ENCODE data around the gene FMR1.

FMR1 gene

GRCh38 chrX:147914591-147914990, 2.9 kb downstream of the FMR1 start:
- DNase-seq (ENCODE audit: low read depth): no peak
- no peak overlapping the region for H3K4me3 ChIP-seq (ENCODE audit: low read length)
- no peak for TF ChIP-seq CTCF (IDR thresholded peaks at IDR 0.05; ENCODE audit: insufficient read depth, low read depth, low read length, missing control alignments)

DNA sequence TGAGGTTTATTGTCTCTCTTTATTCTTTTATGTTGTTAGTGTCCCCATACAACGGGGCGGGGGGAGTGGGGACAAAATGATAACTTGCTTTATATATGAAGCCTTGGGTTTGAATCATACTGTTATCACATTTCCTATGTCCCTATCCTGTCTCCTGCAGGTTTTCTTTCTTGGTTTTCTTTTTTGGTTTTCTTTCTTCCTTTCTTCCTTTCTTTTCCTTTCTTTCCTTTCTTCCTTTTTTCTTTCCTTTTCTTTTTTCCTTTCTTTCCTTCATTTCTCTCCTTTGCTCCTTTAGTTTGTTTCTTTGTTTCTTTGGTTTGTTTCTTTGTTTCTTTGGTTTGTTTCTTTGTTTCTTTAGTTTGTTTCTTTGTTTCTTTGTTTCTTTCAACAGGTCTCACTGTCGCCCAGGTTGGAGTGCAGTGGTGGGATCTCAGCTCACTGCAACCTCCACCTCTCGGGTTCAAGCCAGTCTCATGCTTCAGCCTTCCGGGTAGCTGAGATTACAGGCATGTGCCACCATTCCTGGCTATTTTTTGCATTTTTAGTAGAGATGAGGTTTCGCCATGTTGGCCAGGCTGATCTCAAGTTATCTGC, 4.8 kb downstream of the FMR1 start:
- no peak overlapping the region for H3K4me3 ChIP-seq (ENCODE audit: low read length)
- TF ChIP-seq CTCF (IDR thresholded peaks at IDR 0.05; ENCODE audit: insufficient read depth, low read depth, low read length, missing control alignments): no peak
- no peak for DNase-seq (ENCODE audit: low read depth)

DNA sequence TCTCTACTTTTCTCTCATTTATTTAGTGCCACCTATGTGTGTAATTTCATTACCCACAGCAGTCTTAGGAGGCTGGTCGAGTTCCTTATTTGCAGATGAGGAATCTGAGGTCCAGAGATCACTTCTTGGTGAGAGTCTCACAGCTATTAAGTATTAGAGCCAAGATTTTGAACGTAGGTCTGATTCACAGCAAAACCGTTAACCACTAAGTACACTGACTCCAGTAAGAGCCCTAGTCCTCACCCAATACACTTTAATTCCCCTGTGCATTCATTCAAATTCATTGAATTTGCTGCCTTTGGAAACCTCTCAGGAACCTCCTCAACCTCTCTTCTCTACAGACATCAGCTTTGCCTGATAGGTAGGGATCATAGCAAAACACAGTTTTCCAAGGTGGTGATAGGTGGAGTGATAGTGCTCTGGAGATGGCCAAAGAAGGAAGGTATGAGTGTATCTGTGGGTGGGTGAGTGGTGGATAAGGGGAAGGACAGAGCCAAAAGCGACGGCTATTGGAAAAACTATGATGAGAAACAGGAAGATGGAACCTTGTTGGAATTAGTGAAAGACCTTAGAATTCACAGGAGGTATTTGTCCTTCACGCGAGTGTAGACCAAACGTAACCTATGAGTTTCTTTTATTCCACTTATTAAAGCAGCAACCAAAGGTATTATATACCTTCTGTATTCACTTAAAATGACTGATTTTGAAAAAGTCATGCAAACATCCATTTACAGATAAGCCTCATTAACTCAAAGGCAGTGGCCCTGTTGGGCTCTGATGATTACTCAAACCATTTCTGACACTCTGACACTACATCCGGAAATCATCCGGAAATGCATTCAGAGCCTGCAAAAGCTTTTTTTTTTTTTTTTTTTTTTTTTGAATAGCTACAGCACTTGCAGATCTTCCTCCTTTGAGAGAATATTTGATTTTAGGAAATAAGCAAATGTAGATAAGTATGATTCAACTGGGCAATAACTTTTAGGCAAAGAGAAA, 6.3 kb downstream of the FMR1 start:
- TF ChIP-seq CTCF (IDR thresholded peaks at IDR 0.05; ENCODE audit: insufficient read depth, low read depth, low read length, missing control alignments): no peak
- no peak for DNase-seq (ENCODE audit: low read depth)
- no peak overlapping the region for H3K4me3 ChIP-seq (ENCODE audit: low read length)

- DNase-seq (ENCODE audit: low read depth): no peak
- no peak overlapping the region for H3K4me3 ChIP-seq (ENCODE audit: low read length)
- TF ChIP-seq CTCF (IDR thresholded peaks at IDR 0.05; ENCODE audit: insufficient read depth, low read depth, low read length, missing control alignments): no peak
These were observed 8.5 kb downstream of the FMR1 start for GRCh38 chrX:147920161-147920666.

DNA sequence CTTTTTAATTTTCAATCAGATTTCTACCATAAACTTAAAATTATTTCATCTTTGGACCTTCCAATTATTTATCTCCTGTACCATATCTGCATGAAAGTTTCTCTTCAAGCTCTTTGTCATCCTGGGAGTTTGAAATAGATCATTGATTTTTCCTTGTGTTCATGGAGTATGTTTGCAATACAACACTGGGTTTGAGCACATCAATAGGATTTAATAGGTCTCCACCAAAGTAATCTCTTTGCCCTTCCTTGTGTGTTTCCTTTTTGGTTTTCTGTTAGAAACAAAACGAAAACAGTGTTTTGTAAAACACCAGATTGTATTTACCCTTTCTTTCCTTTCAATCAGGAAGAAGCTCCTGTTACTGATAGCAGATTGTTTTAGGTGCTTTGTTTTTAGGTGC, 11.9 kb downstream of the FMR1 start:
- no peak for TF ChIP-seq CTCF (IDR thresholded peaks at IDR 0.05; ENCODE audit: insufficient read depth, low read depth, low read length, missing control alignments)
- no peak overlapping the region for H3K4me3 ChIP-seq (ENCODE audit: low read length)
- no peak for DNase-seq (ENCODE audit: low read depth)

- DNase-seq (ENCODE audit: low read depth): no peak
- TF ChIP-seq CTCF (IDR thresholded peaks at IDR 0.05; ENCODE audit: insufficient read depth, low read depth, low read length, missing control alignments): no peak
- no peak overlapping the region for H3K4me3 ChIP-seq (ENCODE audit: low read length)
These were observed 15.5 kb downstream of the FMR1 start for GRCh38 chrX:147927256-147927655.
